H9 (cell line): Measurements from ENCODE around the gene MIEF2. TPM values are rescaled to one million over a fixed set of nuclear protein-coding genes. Genes with fewer than 3 reads are reported as not detected.
A peak's percentile ranks its signal among the peaks of the same experiment; 100 is the strongest.

Source experiments
- DNase-seq: peaks from one replicate; pipeline ENCODE4 v3.0.0-alpha.2; 2017
- H2AFZ ChIP-seq: one replicate; pipeline ENCODE4 v1.6.1; 2013; ENCODE audit warnings: mild to moderate bottlenecking, low read length, control low read depth, moderate library complexity
- H2AK5ac ChIP-seq: 2 replicates; pipeline ENCODE4 v1.6.1; 2013; ENCODE audit warnings: low read length, control low read depth, mixed read lengths; ENCODE audit not compliant: insufficient read length
- H2BK120ac ChIP-seq: one replicate; pipeline ENCODE4 v1.6.1; 2013; ENCODE audit warnings: low read depth, mild to moderate bottlenecking, low read length, control low read depth, inconsistent platforms; ENCODE audit not compliant: poor library complexity, severe bottlenecking
- H2BK12ac ChIP-seq: 2 replicates; pipeline ENCODE4 v1.6.1; 2013; ENCODE audit warnings: low read length, control low read depth, mixed read lengths, low read depth; ENCODE audit not compliant: insufficient read length
- H2BK15ac ChIP-seq: 2 replicates; pipeline ENCODE4 v1.6.1; 2013; ENCODE audit warnings: low read depth, low read length, control low read depth
- H2BK20ac ChIP-seq: one replicate; pipeline ENCODE4 v1.6.1; 2013; ENCODE audit warnings: low read depth, mild to moderate bottlenecking, low read length, control low read depth, inconsistent platforms; ENCODE audit not compliant: poor library complexity, severe bottlenecking
- H2BK5ac ChIP-seq: 2 replicates; pipeline ENCODE4 v1.6.1; 2013; ENCODE audit warnings: low read length, control low read depth, mixed read lengths; ENCODE audit not compliant: insufficient read length
- H3K14ac ChIP-seq: 2 replicates; pipeline ENCODE4 v1.6.1; 2013; ENCODE audit warnings: low read length, control low read depth; ENCODE audit not compliant: insufficient read depth
- H3K18ac ChIP-seq: 2 replicates; pipeline ENCODE4 v1.6.1; 2013; ENCODE audit warnings: low read depth, mild to moderate bottlenecking, mixed read lengths, low read length, control low read depth; ENCODE audit not compliant: insufficient read length
- H3K23ac ChIP-seq: 2 replicates; pipeline ENCODE4 v1.6.1; 2013; ENCODE audit warnings: low read length, control low read depth, mixed read lengths, low read depth; ENCODE audit not compliant: insufficient read length
- H3K23me2 ChIP-seq: 2 replicates; pipeline ENCODE4 v1.6.1; 2013; ENCODE audit warnings: low read depth, mild to moderate bottlenecking, mixed read lengths, low read length, control low read depth; ENCODE audit not compliant: insufficient read length, poor library complexity, severe bottlenecking
- H3K27ac ChIP-seq: 2 replicates; pipeline ENCODE4 v1.5.1; 2013; ENCODE audit warnings: low read length, control low read depth, mixed read lengths, low read depth; ENCODE audit not compliant: insufficient read length
- H3K27me3 ChIP-seq: 2 replicates; pipeline ENCODE4 v1.6.1; 2013; ENCODE audit warnings: low read length, control low read depth, inconsistent platforms; ENCODE audit not compliant: insufficient read depth
- H3K4ac ChIP-seq: 2 replicates; pipeline ENCODE4 v1.6.1; 2013; ENCODE audit warnings: low read depth, mild to moderate bottlenecking, control low read depth, inconsistent platforms, low read length, moderate library complexity
- H3K4me1 ChIP-seq: 2 replicates; pipeline ENCODE4 v1.6.1; 2013; ENCODE audit warnings: low read length, control low read depth, inconsistent platforms; ENCODE audit not compliant: insufficient read depth
- H3K4me2 ChIP-seq: 2 replicates; pipeline ENCODE4 v1.6.1; 2013; ENCODE audit warnings: low read length, control low read depth, mixed read lengths; ENCODE audit not compliant: insufficient read length, insufficient read depth
- H3K56ac ChIP-seq: 2 replicates; pipeline ENCODE4 v1.6.1; 2013; ENCODE audit warnings: low read depth, mild to moderate bottlenecking, mixed read lengths, low read length, control low read depth; ENCODE audit not compliant: insufficient read length
- H3K79me1 ChIP-seq: 2 replicates; pipeline ENCODE4 v1.6.1; 2013; ENCODE audit warnings: low read depth, mild to moderate bottlenecking, moderate library complexity, low read length, control low read depth, inconsistent platforms; ENCODE audit not compliant: insufficient read depth, poor library complexity, severe bottlenecking
- H3K79me2 ChIP-seq: 2 replicates; pipeline ENCODE4 v1.6.1; 2013; ENCODE audit warnings: low read length, control low read depth, inconsistent platforms; ENCODE audit not compliant: insufficient read depth
- H3K9ac ChIP-seq: 2 replicates; pipeline ENCODE4 v1.6.1; 2013; ENCODE audit warnings: low read length, control low read depth, mixed read lengths; ENCODE audit not compliant: insufficient read length; ENCODE audit errors: extremely low read depth
- H3K9me3 ChIP-seq: one replicate; pipeline ENCODE4 v1.6.1; 2013; ENCODE audit warnings: low read depth, low read length, inconsistent platforms; ENCODE audit not compliant: control insufficient read depth
- H3T11ph ChIP-seq: one replicate; pipeline ENCODE4 v1.6.1; 2013; ENCODE audit warnings: mild to moderate bottlenecking, low read length, control low read depth, inconsistent platforms
- H4K20me1 ChIP-seq: one replicate; pipeline ENCODE4 v1.6.1; 2013; ENCODE audit not compliant: control insufficient read depth, insufficient read length, insufficient read depth
- H4K5ac ChIP-seq: 2 replicates; pipeline ENCODE4 v1.6.1; 2013; ENCODE audit warnings: low read depth, mild to moderate bottlenecking, mixed read lengths, low read length, control low read depth; ENCODE audit not compliant: insufficient read length
- H4K8ac ChIP-seq: replicated peaks from 2 replicates; pipeline ENCODE4 v1.6.1; 2013; ENCODE audit warnings: low read length, control low read depth, mixed read lengths, low read depth; ENCODE audit not compliant: insufficient read length
- H4K91ac ChIP-seq: 2 replicates; pipeline ENCODE4 v1.6.1; 2013; ENCODE audit warnings: low read depth, mild to moderate bottlenecking, moderate library complexity, mixed read lengths, low read length, control low read depth; ENCODE audit not compliant: insufficient read length
- H3K27ac Mint-ChIP-seq, 3 experiments: 2 replicates in 2 of 3; 3 replicates in 1 of 3; pipeline ENCODE4 v1.8.0; 2020 to 2021; ENCODE audit warnings: mixed read lengths in 3 of 3, mild to moderate bottlenecking in 1 of 3, moderate library complexity in 1 of 3
- H3K27me3 Mint-ChIP-seq: 2 replicates; pipeline ENCODE4 v1.8.0; 2021; ENCODE audit warnings: low read depth, mild to moderate bottlenecking, moderate library complexity, mixed read lengths
- H3K36me3 Mint-ChIP-seq, 3 experiments: 2 replicates in 2 of 3; 3 replicates in 1 of 3; pipeline ENCODE4 v1.8.0; 2020 to 2021; ENCODE audit warnings: low read depth in 3 of 3, mixed read lengths in 3 of 3; ENCODE audit not compliant: insufficient read depth in 1 of 3
- H3K4me1 Mint-ChIP-seq, 2 experiments: 2 replicates each; pipeline ENCODE4 v1.8.0; 2020; ENCODE audit warnings: mixed read lengths in 2 of 2
- H3K4me3 Mint-ChIP-seq, 2 experiments: 2 replicates in 1 of 2; 3 replicates in 1 of 2; pipeline ENCODE4 v1.8.0; 2020 to 2021; ENCODE audit warnings: mild to moderate bottlenecking in 2 of 2, mixed read lengths in 2 of 2, moderate library complexity in 1 of 2
- H3K9me3 Mint-ChIP-seq, 2 experiments: 2 replicates in 1 of 2; 3 replicates in 1 of 2; pipeline ENCODE4 v1.8.0; 2020; ENCODE audit warnings: mild to moderate bottlenecking in 2 of 2, mixed read lengths in 2 of 2, moderate library complexity in 1 of 2
- WGBS: extraction: QIAGEN DNeasy Blood & Tissue Kit; methylation state at CpG from one replicate; pipeline ENCODE4 v1.1.7; 2013; ENCODE audit warnings: missing lambda C conversion rate, low lambda C conversion rate, mixed read lengths; ENCODE audit not compliant: insufficient read length; ENCODE audit errors: extremely low coverage; 5-methylcytosine and 5-hydroxymethylcytosine counted together
- total RNA-seq: library from RNA; stranded (reverse); gene quantifications from 2 replicates; pipeline ENCODE4 v1.2.1, GENCODE V29; 2021
- TF ChIP-seq, protein P1 (sequence below): fragments of 200-600 bp; sonication (generic); conservative IDR thresholded peaks from 3 replicates; pipeline ENCODE4 v1.8.0; 2021; ENCODE audit warnings: antibody characterized with exemption, mild to moderate bottlenecking

The MIEF2 gene
- total RNA-seq, 1 experiment from 2014 or later = 10.3 TPM

DNA sequence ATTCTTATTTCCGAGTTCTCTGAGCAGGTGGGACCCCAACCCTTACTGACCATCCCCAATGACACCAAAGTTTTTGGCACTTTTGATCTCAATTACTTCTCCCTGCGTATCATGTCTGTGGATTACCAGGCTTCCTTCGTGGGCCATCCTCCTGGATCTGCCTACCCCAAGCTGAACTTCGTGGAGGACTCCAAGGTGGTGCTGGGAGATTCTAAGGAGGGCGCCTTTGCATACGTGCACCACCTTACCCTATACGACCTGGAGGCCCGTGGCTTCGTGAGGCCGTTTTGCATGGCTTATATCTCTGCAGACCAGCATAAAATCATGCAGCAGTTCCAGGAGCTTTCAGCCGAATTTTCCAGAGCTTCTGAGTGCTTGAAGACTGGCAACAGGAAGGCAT, 55.5 kb downstream of the MIEF2 start:
- peaks cover 42 to 48% of the 10 kb centered on the region in 2 experiments for H3K4me1 Mint-ChIP-seq
- Histone ChIP-seq H3K9me3 (no peaks in the 10 kb centered on the region), H3K23me2 (peaks cover 15% of the 10 kb centered on the region), H3K56ac (no peak overlapping the region), H4K20me1 (no peaks in the 10 kb centered on the region), H2BK12ac (no peak overlapping the region), H3K79me1 (peaks cover 41% of the 10 kb centered on the region), H3T11ph (no peak overlapping the region), H2BK5ac (no peak overlapping the region), H2BK20ac (no peak overlapping the region), H2AK5ac (no peak overlapping the region), H3K27ac (no peak overlapping the region), H2BK120ac (no peak overlapping the region), H3K4me1 (peaks cover 2% of the 10 kb centered on the region; the same call in 1 of the 2 replicates), H3K4me2 (peak overlapping the region; percentile 100), H3K14ac (no peak overlapping the region), H3K18ac (no peak overlapping the region), H3K4ac (no peak overlapping the region), H3K9ac (peak overlapping the region; percentile 80), H3K23ac (no peak overlapping the region), H4K8ac (no peak overlapping the region), H2BK15ac (no peak overlapping the region), H2AFZ (no peak overlapping the region), H4K91ac (no peak overlapping the region), H4K5ac (no peak overlapping the region), H3K79me2 (peaks cover 40% of the 10 kb centered on the region; the same call in 1 of the 2 replicates), H3K27me3 (no peaks in the 10 kb centered on the region)
- TF ChIP-seq, protein P1, sequence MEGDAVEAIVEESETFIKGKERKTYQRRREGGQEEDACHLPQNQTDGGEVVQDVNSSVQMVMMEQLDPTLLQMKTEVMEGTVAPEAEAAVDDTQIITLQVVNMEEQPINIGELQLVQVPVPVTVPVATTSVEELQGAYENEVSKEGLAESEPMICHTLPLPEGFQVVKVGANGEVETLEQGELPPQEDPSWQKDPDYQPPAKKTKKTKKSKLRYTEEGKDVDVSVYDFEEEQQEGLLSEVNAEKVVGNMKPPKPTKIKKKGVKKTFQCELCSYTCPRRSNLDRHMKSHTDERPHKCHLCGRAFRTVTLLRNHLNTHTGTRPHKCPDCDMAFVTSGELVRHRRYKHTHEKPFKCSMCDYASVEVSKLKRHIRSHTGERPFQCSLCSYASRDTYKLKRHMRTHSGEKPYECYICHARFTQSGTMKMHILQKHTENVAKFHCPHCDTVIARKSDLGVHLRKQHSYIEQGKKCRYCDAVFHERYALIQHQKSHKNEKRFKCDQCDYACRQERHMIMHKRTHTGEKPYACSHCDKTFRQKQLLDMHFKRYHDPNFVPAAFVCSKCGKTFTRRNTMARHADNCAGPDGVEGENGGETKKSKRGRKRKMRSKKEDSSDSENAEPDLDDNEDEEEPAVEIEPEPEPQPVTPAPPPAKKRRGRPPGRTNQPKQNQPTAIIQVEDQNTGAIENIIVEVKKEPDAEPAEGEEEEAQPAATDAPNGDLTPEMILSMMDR = no peak
- WGBS = no CpG with 5 or more reads among the region's 11 CpGs
- no peaks in the 10 kb centered on the region; a peak in 2 of 5 replicates for H3K9me3 Mint-ChIP-seq
- H3K27ac Mint-ChIP-seq = peak overlapping the region; percentile 100; a peak in 6 of 7 replicates
- DNase-seq = no peak
- no peaks in the 10 kb centered on the region for H3K27me3 Mint-ChIP-seq
- H3K4me3 Mint-ChIP-seq = peak overlapping the region; percentile 98 to 100
- peaks cover 25 to 55% (median 50%) of the 10 kb centered on the region in 3 experiments; a peak in 6 of 7 replicates for H3K36me3 Mint-ChIP-seq

Other genes with a start within 250 kb of the MIEF2 start
- 20.2 and 21.4 TPM in 2 replicates for gene ATPAF2, start 221.5 kb upstream of the MIEF2 start, total RNA-seq
- gene GID4, start 221.3 kb upstream of the MIEF2 start, total RNA-seq = 11.4 and 11.9 TPM in 2 replicates
- gene DRG2, start 172.7 kb upstream of the MIEF2 start, total RNA-seq = 48.5 and 52.0 TPM in 2 replicates
- 2.3 and 2.5 TPM in 2 replicates for gene MYO15A, start 151.9 kb upstream of the MIEF2 start, total RNA-seq
- 89.8 and 92.5 TPM in 2 replicates for gene ALKBH5, start 76.8 kb upstream of the MIEF2 start, total RNA-seq
- gene LLGL1, start 35.0 kb upstream of the MIEF2 start, total RNA-seq = 65.0 and 66.2 TPM in 2 replicates
- 298 and 314 TPM in 2 replicates for gene FLII, start 1.9 kb upstream of the MIEF2 start, total RNA-seq
- 63.3 and 68.7 TPM in 2 replicates for gene TOP3A, start 54.3 kb downstream of the MIEF2 start, total RNA-seq
- 22.3 and 22.4 TPM in 2 replicates for gene SMCR8, start 54.6 kb downstream of the MIEF2 start, total RNA-seq
- 41.8 and 42.8 TPM in 2 replicates for gene SHMT1, start 102.9 kb downstream of the MIEF2 start, total RNA-seq
- 0.61 TPM in 1 of 2 replicates, not detected in the other for gene EVPLL, start 117.1 kb downstream of the MIEF2 start, total RNA-seq
- not detected in 2 replicates for gene LGALS9C, start 216.1 kb downstream of the MIEF2 start, total RNA-seq